ENCODE data around the gene TUBGCP2.

Gene TUBGCP2

GRCh38 chr10:133254421-133255120 lies 54.1 kb downstream of the TUBGCP2 start:
- DNase-seq: no peak
- Histone ChIP-seq H4K20me1 (ENCODE audit: insufficient read depth, low read length) (peaks cover 17% of the 10 kb centered on the region), H2AFZ (ENCODE audit: low read depth, low read length) (no peak overlapping the region), H3K4me3 (ENCODE audit: low read depth in 1 of 2, low read length in 2 of 2) (no peak overlapping the region), H3K4me1 (ENCODE audit: insufficient read depth, low read length) (peaks cover 22% of the 10 kb centered on the region), H3K4me2 (ENCODE audit: insufficient read depth, low read length) (no peak overlapping the region), H3K27ac (ENCODE audit: low read length) (no peak overlapping the region), H3K9ac (ENCODE audit: low read depth, low read length) (no peak overlapping the region), H3K9me3 (ENCODE audit: insufficient read depth, low read length, severe bottlenecking) (no peaks in the 10 kb centered on the region), H3K79me2 (ENCODE audit: insufficient read depth, low read length) (no peaks in the 10 kb centered on the region), H3K36me3 (ENCODE audit: insufficient read depth, low read length) (no peaks in the 10 kb centered on the region), H3K27me3 (ENCODE audit: insufficient read depth, low read length, poor library complexity) (no peaks in the 10 kb centered on the region)
- TF ChIP-seq CTCF (IDR thresholded peaks at IDR 0.05; ENCODE audit: borderline replicate concordance, extremely low read depth, low read length, poor library complexity, severe bottlenecking) (no peak), EZH2 (IDR thresholded peaks at IDR 0.05; ENCODE audit: borderline replicate concordance, low read depth, low read length, severe bottlenecking) (no peak)
- no peak for ATAC-seq (ENCODE audit: insufficient read depth, low read depth)

DNA sequence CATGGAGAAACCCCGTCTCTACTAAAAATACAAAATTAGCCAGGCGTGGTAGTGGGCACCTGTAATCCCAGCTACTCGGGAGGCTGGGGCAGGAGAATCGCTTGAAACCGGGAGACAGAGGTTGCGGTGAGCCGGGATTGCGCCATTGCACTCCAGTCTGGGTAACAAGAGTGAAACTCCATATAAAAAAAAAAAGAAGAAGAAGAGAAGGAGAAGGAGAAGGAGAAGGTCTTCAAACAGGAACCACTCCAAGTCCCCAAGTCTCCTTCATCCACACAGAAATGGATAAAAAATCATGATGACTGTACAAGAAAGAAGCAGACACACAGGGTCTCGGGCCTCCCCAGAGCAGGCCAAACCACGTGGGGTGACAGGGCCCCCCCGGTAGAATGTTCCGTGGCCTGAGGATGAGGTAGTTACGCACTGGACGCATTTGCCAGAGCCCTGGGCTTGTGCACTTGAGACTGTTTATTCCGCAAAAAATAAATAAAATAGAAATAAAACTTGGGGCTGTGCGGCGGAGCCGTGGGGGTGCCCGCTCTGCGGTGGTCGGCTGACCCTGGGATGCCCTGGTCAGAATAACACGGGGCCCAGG lies 55.2 kb downstream of the TUBGCP2 start:
- TF ChIP-seq CTCF (IDR thresholded peaks at IDR 0.05; ENCODE audit: borderline replicate concordance, extremely low read depth, low read length, poor library complexity, severe bottlenecking) (no peak), EZH2 (IDR thresholded peaks at IDR 0.05; ENCODE audit: borderline replicate concordance, low read depth, low read length, severe bottlenecking) (no peak)
- H3K27me3 ChIP-seq (ENCODE audit: insufficient read depth, low read length, poor library complexity): no peaks in the 10 kb centered on the region
- DNase-seq: no peak

GRCh38 chr10:133252223-133252552 lies 56.5 kb downstream of the TUBGCP2 start:
- Histone ChIP-seq H3K27me3 (ENCODE audit: insufficient read depth, low read length, poor library complexity) (no peaks in the 10 kb centered on the region), H2AFZ (ENCODE audit: low read depth, low read length) (no peak overlapping the region), H4K20me1 (ENCODE audit: insufficient read depth, low read length) (no peaks in the 10 kb centered on the region), H3K79me2 (ENCODE audit: insufficient read depth, low read length) (no peaks in the 10 kb centered on the region), H3K4me2 (ENCODE audit: insufficient read depth, low read length) (no peak overlapping the region), H3K4me1 (ENCODE audit: insufficient read depth, low read length) (no peaks in the 10 kb centered on the region), H3K9ac (ENCODE audit: low read depth, low read length) (no peak overlapping the region), H3K36me3 (ENCODE audit: insufficient read depth, low read length) (no peaks in the 10 kb centered on the region), H3K4me3 (ENCODE audit: low read depth in 1 of 2, low read length in 2 of 2) (no peak overlapping the region), H3K27ac (ENCODE audit: low read length) (no peak overlapping the region), H3K9me3 (ENCODE audit: insufficient read depth, low read length, severe bottlenecking) (no peaks in the 10 kb centered on the region)
- ATAC-seq (ENCODE audit: insufficient read depth, low read depth) (no peak), DNase-seq (no peak)
- no peak for TF ChIP-seq EZH2 (IDR thresholded peaks at IDR 0.05; ENCODE audit: borderline replicate concordance, low read depth, low read length, severe bottlenecking)
- no peak for TF ChIP-seq CTCF (IDR thresholded peaks at IDR 0.05; ENCODE audit: borderline replicate concordance, extremely low read depth, low read length, poor library complexity, severe bottlenecking)

More for the DNA sequence above, 55.2 kb downstream of the TUBGCP2 start:
- H3K4me2 ChIP-seq (ENCODE audit: insufficient read depth, low read length): no peak overlapping the region
- no peaks in the 10 kb centered on the region for H3K79me2 ChIP-seq (ENCODE audit: insufficient read depth, low read length)
- H3K9me3 ChIP-seq (ENCODE audit: insufficient read depth, low read length, severe bottlenecking): no peaks in the 10 kb centered on the region
- H2AFZ ChIP-seq (ENCODE audit: low read depth, low read length): no peak overlapping the region
- H4K20me1 ChIP-seq (ENCODE audit: insufficient read depth, low read length): peaks cover 9% of the 10 kb centered on the region
- H3K4me1 ChIP-seq (ENCODE audit: insufficient read depth, low read length): peaks cover 10% of the 10 kb centered on the region
- no peaks in the 10 kb centered on the region for H3K36me3 ChIP-seq (ENCODE audit: insufficient read depth, low read length)
- no peak overlapping the region for H3K27ac ChIP-seq (ENCODE audit: low read length)
- H3K4me3 ChIP-seq (ENCODE audit: low read depth in 1 of 2, low read length in 2 of 2): no peak overlapping the region
- ATAC-seq (ENCODE audit: insufficient read depth, low read depth): no peak
- no peak overlapping the region for H3K9ac ChIP-seq (ENCODE audit: low read depth, low read length)
